ENCODE data around the gene FAM13C.

- TF ChIP-seq POLR2A (IDR thresholded peaks at IDR 0.05; ENCODE audit: extremely low read depth, insufficient read length) (no peak), MYC (IDR thresholded peaks at IDR 0.05; ENCODE audit: low read depth, low read length) (no peak), CTCF (IDR thresholded peaks at IDR 0.05; ENCODE audit: low read depth, low read length) (no peak), MAX (IDR thresholded peaks at IDR 0.05; ENCODE audit: low read depth, low read length) (no peak)
Observed at GRCh38 chr10:59324597-59324996, 37.8 kb downstream of the FAM13C start.

Measured in NB4 (cell line).